Activated T-cell treated with anti-CD3 and anti-CD28 coated beads, Interleukin-2, amount 50 U/mL, for 48 hours (primary cell): ENCODE measurements around the gene GRID2.
"Not testable (repeated sequence)": the region's sequence is repeated elsewhere in the genome, so short reads cannot be mapped to it uniquely, and the experiment has no call there.

ENCODE experiments used
- DNase-seq, 2 experiments: peaks; one replicate each; pipeline ENCODE4 v3.0.0-alpha.2; 2020

The GRID2 gene

DNA sequence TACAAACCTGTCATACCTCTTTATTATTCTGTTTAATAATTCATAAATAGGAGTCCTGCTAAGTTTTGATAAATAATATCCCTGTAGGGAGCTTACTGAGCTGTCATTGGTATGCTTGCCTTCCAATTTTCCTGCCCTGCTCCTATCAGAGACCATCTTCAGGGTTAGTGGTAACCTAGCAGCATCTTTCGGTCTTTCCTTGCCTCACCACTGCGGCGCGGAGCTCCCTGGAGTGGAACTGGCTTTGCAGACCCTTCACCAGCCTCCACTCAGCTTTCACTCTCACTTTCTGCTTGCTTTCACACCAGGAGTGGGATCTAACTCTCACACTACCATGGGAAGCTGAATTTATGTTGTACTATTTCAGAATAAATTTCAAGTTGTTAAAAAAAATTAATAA, 1043.1 kb downstream of the GRID2 start:
- no peak for DNase-seq

DNA sequence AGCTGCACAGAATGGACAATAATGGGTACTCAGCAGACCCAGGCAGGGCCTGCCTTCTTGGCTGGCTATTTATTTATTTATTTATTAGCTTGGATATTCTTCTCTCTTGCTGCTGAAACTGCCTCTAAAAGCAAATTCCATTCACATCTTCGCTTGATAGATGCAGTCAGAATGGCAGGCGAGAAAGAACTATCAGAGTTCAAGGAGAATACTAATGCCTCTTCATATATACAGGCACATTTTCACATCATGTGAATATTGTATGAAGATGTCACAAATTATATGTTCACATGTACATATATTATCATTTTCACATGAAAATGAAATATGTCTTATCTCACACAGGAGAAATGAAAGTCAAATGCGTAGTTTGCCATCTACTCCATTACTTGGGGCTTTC, 1045.1 kb downstream of the GRID2 start:
- DNase-seq, result no peak

DNA sequence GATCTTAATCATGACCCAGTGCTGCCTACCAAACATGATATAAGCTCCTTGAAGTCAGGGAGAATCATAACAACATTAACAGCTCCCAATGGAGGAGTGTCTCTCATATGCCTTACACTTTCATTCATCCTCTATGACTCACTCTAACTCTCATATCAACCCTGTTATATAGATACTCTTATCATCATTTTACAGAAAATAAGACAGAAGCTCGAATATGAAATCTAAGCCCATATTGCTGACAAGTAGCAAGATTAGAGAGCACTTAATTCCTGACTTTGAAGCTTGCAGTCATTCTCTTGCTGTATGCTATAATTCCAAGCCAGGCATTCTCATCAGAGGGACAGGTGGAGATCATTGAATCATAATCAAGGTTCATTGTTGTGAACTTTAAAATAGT, 1048.1 kb downstream of the GRID2 start:
- DNase-seq, result no peak

DNA sequence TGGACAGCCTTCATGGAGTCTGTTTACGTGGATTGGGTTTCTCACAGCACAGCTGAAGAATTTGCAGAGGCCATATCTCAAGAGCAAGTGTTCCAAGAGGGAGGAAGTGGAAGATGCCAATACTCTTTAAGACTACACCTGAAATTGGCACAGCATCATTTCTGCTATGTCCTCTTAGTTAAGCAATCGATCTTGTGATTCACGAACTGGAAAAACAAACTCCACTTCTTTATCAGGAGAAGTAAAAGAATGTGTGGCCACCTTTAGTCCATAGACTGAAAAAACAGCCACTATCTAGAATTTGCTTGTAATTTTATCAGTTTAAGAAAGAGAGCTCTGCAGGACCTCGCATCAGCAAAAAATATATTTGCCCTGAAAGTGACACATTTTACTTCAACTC, 1051.6 kb downstream of the GRID2 start:
- no peak for DNase-seq

DNA sequence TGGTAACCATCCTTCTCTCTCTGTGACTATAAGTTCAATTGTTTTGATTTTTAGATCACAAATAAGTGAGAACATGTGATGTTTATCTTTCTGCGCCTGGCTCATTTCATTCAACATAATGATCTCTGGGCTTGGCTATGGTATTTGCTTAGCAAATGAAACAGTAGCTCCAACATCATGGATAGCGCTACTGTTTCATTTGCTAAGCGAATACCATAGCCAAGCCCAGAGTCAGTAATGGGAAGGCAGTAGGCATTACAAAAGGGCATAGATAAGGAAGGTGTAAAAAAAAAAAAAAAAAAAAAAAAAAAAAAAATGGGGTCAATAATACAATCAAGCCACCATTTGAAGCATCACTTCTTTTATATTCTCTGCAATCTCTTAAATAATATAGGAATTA, 1055.8 kb downstream of the GRID2 start:
- no peak for DNase-seq

DNA sequence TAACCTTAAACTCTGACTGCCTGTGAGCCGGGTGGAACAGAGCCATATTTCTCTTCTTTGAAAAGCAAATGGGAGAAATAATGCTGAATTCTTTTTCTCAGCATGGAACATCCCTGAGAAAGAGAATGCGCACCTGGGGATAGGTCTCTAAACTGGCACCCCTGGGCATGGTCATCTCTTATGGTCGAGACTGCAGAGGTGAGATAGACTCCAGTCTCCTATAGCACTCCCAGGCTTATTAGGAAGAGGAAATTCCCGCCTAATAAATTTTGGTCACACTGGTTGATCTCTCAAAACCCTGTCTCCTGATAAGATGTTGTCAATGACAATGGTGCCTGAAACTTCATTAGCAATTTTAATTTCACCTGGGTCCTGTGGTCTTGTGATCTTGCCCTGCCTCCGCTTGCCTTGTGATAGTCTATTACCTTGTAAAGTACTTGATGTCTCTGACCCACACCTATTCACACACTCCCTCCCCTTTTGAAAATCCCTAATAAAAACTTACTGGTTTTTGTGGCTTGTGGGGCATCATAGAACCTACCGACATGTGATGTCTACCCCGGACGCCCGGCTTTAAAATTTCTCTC, 1062.5 kb downstream of the GRID2 start:
- DNase-seq, result not testable (repeated sequence)

DNA sequence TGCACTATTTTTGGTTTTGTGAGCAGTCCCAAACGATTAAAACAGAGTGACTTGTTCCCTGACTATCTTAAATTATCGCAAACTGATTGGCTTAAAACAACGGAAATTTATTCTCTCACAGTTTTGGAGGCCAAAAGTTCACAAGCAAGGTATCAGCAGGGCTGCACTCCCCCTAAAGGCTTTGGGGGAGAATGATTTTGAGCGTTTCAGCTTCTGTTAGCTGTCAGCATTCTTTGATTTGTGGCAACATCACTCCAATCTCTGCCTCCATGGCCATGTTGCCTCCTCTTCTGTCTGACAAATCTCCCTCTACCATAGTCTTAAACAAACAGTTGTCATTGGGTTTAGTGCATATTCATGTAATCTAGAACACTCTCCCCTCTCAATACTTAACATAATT, 1065.2 kb downstream of the GRID2 start:
- no peak for DNase-seq

DNA sequence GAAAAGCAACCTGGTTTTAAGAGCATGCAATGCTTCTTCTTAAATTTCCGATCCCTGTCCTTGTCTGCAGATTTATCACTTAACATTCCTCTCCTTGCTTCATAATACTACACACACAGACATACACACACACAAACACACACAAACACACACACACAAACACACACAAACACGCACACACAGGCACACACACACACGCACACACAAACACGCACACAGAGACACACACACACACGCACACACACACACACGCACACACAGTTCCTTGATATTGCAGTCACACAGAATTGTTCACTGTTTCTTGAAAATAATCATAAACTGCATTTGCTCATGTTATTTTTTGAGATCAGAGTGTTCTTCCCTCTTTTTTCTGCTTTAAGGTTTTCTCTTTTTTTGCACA, 1066.5 kb downstream of the GRID2 start:
- DNase-seq, result no peak

DNA sequence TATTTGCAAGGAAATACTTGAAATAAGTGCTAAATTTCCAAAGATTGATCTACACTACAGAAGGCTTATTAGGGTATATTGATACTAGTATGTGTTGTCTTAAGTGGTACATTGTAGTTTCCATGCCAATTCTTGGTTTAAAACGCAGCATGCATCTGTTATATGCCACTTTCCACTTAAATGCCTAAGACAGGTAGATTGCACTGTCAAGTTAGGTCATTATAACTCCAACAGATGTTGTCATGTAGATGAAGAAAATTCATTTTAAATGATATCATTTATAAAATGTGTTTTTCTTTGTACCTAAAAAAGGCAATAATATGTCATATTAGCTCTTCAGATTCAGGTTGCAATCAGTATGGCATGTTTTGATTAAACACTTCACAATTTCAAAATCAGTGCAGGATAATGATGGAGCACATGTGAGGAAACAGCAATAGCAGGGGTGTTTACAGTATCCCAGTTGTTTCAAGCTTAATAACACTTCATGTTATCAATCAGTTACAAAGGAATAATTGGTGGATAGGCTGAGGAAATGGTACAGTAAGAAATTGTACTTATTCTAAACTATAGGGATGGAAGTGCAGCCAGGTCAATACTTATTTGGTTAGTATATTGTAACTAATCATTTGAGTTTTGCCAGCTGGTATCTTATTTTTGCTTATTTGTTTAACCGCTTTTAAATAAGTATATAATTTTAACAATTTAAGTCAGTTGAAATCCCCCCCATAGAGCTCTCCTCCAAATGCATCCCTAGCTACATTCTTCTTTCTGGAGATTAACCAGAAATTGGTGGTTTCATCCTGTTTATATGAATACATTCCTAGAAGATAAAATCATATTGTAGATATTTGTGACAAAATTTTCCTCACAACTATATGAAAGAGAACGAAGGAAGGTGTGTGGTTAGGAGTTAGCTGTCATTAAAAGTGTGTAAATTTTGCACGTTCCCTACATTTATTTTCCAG, 1070.4 kb downstream of the GRID2 start:
- no peak for DNase-seq

DNA sequence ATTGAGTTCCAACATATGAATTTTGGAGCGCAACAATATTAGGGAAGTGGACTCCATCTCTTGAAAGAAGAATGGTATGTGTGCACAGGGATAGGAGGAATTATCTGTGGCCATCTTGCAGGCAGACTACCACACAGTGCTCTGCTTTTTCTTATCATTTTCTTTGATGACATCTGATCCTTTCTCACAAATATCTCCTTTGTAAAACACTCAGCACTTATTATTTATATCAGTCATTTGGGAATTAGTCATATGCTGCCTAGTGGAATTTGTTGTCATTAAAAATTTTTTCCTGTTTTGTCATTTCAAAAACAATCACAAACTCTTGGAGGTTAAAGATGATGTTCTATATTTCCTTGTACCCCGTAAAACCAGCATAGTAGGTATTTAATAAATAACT, 1080.5 kb downstream of the GRID2 start:
- no peak for DNase-seq

DNA sequence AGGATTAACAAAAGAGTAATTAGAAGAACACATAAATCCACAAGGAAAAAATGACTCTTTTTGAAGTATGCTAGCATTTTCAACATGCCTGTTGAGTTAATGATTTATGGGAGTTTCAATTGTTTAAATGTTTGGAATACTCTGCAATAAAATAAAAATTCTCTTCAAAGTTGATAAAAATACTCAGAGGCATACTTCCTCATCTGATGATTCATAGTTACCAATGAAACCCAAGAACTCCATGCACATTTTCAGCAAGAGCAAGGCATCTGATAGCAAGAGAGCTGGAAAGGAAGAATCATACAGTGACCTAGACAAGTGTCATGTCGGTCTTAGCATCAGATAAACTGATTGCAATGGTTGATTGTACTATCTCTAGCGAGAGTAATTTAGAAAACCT, 1081.1 kb downstream of the GRID2 start:
- DNase-seq, result no peak

DNA sequence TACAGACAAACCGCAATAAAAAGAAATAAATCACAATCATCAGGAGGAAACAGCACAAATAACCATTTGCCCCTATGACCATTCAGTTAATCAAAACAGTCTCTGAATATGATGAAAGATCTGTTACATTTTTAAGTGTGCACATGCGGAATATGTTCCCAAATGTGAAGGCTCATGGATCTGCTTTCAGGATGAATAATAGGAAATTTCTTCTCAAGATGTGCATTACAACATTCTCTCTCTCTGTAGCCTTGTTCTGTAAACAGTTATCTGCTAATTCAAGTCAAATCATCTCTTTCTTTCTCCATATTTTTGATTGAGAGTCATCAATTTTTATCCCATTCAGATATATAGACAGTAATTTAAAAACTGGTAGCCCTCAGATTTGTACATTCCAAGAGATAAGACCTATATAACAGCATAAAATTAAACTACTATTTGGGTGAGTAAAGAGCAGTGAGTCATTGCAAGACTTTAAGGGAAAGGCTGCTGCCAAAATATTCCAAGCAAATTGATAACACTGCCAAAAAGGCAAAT, 1090.8 kb downstream of the GRID2 start:
- DNase-seq, result no peak

DNA sequence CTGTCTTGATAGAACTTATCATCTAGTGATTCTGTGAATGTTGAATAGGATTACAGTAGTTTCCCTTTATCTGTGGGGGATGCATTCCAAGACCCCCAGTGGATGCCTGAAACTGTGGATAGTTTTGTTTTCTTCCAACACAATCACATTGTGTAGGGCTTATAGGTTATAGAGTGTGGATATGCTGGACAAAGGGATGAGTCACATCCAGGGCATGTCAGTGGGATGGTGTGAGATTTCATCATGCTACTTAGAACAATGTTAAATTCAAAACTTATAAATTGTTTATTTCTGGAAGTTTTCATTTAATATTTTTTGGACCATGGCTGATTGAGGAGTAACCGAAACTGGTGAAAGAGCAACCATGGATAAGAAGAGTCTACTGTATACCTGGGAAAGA, 1092.5 kb downstream of the GRID2 start:
- DNase-seq, result no peak

DNA sequence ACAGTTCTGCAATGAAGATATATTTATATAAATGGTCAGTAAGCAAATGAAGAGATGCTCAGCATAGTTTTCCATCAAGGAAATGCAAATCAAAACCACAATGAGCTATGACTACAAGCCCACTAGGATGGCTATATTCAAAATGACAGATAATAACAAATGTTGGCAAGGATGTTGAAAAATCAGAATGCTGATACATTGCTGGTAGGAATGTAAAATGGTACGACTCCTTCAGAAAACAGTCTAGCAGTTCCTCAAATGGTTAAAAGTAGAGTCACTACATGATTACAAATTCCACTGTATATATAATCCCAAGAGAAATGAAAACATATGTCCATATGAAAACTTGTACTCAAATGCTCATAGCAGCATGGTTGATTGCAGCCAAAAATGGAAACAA, 1099.8 kb downstream of the GRID2 start:
- no peak for DNase-seq

DNA sequence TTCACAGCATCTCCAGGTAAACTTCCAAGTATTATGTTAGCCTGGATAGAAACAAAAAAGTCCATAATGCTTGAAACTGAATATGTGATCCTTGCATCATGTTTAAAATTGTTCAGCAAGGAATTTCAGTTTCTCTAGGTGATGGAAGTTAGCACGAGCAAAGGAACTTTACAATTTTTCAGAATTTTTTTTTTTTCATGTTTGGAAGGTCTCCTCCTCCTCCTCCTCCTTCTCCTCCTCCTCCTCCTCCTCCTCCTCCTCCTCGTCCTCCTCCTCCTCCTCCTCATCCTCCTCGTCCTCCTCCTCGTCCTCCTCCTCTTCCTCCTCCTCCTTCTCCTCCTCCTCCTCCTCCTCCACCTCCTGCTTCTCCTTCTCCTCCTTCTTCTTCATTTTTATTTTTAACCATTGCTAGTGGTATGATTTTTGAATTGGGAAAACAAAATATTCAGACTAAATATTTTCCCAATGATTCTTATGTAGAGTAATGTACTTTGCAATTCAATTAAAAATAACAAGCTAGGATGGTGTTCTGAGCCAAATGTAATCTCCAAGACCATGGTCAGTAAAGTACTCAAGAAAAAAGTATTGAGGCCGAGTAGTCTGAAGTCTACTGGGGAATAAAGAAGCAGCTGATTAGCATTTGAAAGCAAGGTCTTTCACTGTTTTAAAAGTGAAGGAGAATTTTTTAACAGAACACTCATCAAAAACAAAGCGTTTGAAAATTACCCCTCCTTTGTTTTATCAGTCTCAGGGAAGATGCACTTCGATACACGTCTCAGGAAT, 1103.9 kb downstream of the GRID2 start:
- DNase-seq, result no peak

DNA sequence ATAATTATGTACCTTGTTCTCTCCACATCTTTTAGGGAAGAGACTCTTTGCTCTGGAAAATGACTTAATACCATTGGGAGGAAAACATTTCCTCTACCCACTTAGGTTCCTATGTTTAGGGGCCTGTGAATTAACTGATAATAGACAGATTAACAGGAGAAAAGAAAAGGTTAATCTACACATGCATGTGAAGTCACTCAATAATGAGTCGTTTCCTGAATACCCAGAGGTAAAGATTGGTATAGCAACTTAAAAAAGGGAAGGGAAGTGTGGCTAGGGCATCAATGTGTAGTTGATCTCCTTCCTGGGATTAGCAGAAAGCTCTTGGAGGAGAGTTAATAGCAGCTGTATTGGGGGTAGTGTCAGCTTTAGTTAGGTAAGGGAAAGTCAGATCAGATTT, 1105.3 kb downstream of the GRID2 start:
- no peak for DNase-seq

DNA sequence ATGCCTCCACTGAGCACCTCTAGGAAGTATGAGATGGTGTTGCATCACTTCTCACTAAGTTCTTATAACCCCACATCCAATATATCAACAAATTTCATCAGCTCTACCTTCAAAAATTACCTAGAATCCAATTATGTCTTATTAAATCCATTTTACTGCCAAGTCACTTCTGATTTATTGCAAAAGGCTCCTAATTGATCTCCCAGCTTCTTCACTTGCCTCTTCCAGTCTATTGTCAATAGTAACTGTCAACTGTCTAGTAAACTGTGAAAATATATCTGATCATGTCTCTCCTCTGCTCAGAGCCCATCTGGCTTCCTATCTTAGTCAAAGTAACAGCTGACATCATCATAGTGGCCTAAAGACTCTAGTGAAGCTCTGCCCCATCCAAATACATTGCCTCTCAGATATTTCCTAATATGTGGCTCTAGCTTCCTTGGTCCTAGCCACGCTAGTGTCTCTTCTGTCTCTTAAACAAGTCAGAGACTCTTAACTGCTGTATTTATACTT, 1110.3 kb downstream of the GRID2 start:
- DNase-seq, result no peak

DNA sequence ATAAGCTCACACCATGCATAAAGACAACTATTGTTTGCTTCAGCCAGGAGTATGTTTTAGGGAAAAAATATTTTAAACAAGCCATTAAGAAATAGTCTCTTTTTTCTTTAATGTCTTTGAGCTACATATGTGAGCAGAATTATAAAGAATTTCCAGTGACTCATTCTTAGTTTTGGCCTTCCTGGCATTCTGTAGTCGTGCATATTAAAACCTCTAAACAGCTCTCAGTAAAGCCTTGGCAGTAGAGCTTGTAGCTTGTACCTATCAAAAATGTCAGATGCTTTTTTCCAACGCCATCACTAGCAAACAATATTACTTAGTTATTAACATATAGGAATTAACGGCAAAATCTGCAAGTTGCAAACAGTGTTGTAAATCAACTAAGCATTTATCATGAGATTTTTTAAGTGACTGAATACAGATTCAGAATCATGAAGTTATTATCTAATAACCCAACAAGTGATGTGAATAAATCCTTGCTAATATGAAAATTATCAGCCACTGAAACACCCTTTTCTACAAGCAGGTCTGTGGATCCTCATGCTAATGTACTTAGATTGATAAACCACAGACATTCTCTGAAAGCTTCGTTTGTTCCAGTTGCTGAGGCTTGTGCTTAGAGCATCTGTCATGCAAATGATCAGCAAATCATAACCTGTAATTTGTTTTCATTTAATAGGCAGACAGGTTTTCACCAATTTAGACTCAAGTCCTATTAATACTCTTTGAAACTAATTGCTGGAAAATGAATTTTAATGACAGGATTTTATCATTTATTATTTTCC, 1112.8 kb downstream of the GRID2 start:
- no peak for DNase-seq

DNA sequence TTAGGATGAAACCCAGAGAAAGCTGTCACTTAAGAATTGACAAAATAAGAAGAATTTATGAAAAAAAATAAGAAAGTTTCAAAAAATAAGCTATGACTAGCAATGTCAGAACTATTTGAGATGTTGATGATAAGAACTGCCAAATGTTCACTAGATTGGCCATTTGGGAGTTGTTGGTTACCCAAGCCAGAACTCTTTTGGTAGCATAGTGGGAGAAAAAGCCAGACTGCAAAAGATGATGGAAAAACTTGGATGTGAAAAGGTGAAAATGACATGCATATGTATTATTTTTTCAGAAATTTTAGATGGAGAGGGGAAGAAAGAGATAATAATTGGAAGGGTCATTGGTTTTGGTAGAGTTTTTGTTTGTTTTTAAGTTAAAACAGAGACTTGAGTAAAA, 1127.6 kb downstream of the GRID2 start:
- DNase-seq, result no peak

DNA sequence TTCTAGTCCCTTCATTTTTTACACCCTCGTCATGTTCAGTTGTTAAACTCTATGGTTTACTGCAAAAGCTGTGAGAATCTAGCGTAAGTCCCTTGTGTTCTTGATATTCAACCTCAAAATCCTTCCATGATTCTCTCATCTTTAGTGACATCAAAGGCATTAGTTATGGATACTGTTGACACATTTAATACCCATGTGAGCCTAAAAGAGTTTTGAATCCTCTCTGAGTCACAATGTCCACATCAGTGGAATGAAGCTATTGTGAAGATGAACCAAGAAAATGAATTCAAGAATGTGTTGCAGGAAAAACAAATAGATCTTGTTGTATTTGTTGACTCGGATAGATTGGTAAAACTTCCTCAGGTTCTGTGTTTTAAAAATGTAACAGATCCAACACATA, 1130.1 kb downstream of the GRID2 start:
- DNase-seq, result no peak

DNA sequence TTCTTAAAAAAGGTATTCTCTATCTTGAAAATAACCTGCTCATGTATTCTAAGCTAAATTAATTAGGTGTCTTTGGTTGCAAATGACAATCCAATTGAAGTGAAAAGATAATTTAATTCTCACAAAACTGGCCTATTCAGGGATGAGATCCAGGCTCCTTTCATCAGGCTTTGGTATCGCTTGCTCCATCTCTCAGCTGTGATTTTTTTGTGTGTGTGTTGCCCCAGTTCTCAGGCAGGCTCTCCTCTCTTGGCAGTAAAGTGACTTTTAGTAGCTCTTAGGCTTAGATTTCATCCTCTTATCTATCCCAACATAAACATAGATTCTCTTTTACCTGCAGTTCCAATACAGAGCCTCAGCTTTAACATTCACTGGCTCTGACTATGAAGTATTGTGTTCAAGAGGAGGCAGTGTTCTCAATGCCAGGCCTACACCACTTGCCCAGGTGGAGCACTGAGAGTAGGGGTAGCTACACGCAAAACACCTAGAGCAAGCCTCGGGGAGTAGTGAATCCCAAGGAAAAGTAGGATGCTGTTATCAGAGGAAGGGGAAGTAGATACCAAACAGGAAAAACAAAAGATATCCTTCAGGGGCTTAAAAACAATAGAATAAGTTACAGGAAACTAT, 1132.3 kb downstream of the GRID2 start:
- DNase-seq, result no peak

DNA sequence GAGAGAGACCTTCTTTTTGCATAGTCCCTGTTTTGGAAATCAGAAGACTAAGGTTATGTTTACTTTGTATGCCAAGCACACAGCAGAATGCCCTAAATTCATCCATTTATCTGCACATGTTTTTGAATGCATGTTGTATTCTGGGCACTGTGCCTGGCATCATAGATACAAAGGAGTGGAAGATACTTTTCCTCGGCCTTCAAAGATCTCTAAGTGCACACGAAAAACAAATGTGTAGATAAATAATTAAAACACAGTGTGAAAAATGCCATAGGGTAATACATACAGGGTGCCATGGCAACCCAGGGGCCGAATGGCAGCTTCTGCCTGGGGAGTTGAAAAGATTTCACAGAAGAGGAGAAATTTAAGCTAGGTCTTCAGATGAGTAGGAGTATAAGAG, 1134.2 kb downstream of the GRID2 start:
- DNase-seq, result no peak
